Measurements from ENCODE around the gene ERCC2. TPM values are rescaled to one million over a fixed set of nuclear protein-coding genes. Genes with fewer than 3 reads are reported as not detected.

ERCC2 gene
- total RNA-seq, 1 experiment from 2014 or later, result 27.8 TPM

GRCh38 chr19:45327404-45328143 is 42.8 kb downstream of the ERCC2 start:
- no peak for TF ChIP-seq CTCF (IDR thresholded peaks at IDR 0.05; ENCODE audit: unreplicated experiment)
- Mint-ChIP-seq H3K4me1 (ENCODE audit: insufficient read depth, unreplicated experiment) (peaks cover 6% of the 10 kb centered on the region), H3K27ac (ENCODE audit: low read depth, unreplicated experiment) (no peak overlapping the region), H3K27me3 (ENCODE audit: insufficient read depth, unreplicated experiment) (no peaks in the 10 kb centered on the region), H3K4me3 (ENCODE audit: unreplicated experiment) (no peak overlapping the region), H3K9me3 (ENCODE audit: unreplicated experiment) (no peaks in the 10 kb centered on the region), H3K36me3 (ENCODE audit: insufficient read depth, unreplicated experiment) (no peaks in the 10 kb centered on the region)
- intact Hi-C loops (cut with micrococcal nuclease), result no loop called here
- no peak for DNase-seq (ENCODE audit: unreplicated experiment)
- POLR2A ChIA-PET, result interaction anchor here (0.5 to 1.8 kb wide), 3 partner anchors 11 to 31 kb away, joined by 3 to 5 read pairs (median 5); no protein-coding TSS in a partner anchor
- CTCF ChIA-PET, result interaction anchor here (0.7 to 3.7 kb wide), 2 partner anchors 11 to 91 kb away, joined by 3 to 16 read pairs; no protein-coding TSS in a partner anchor
- no TSS peak for BruUV-seq (replicated peaks)

- intact Hi-C loops (cut with micrococcal nuclease), result no loop called here
- TF ChIP-seq CTCF (IDR thresholded peaks at IDR 0.05; ENCODE audit: unreplicated experiment), result no peak
- ChIA-PET POLR2A (interaction anchor here (0.6 kb wide), 1 partner anchor 56 kb away, joined by 3 read pairs; no protein-coding TSS in a partner anchor), CTCF (no interaction called here)
- Mint-ChIP-seq H3K27me3 (ENCODE audit: insufficient read depth, unreplicated experiment) (no peaks in the 10 kb centered on the region), H3K36me3 (ENCODE audit: insufficient read depth, unreplicated experiment) (no peaks in the 10 kb centered on the region), H3K4me3 (ENCODE audit: unreplicated experiment) (no peak overlapping the region), H3K4me1 (ENCODE audit: insufficient read depth, unreplicated experiment) (peaks cover 6% of the 10 kb centered on the region), H3K27ac (ENCODE audit: low read depth, unreplicated experiment) (no peak overlapping the region), H3K9me3 (ENCODE audit: unreplicated experiment) (no peaks in the 10 kb centered on the region)
- no peak for DNase-seq (ENCODE audit: unreplicated experiment)
- BruUV-seq (replicated peaks), result no TSS peak
These were observed 45.9 kb downstream of the ERCC2 start for GRCh38 chr19:45324349-45324907.

GRCh38 chr19:45323671-45324081 is 46.7 kb downstream of the ERCC2 start:
- no peaks in the 10 kb centered on the region for H3K9me3 Mint-ChIP-seq (ENCODE audit: unreplicated experiment)
- ChIA-PET CTCF (no interaction called here), POLR2A (no interaction called here)
- H3K36me3 Mint-ChIP-seq (ENCODE audit: insufficient read depth, unreplicated experiment), result no peaks in the 10 kb centered on the region
- H3K4me1 Mint-ChIP-seq (ENCODE audit: insufficient read depth, unreplicated experiment), result peaks cover 6% of the 10 kb centered on the region
- BruUV-seq (replicated peaks), result no TSS peak
- no peak for DNase-seq (ENCODE audit: unreplicated experiment)
- H3K27ac Mint-ChIP-seq (ENCODE audit: low read depth, unreplicated experiment), result no peak overlapping the region
- H3K4me3 Mint-ChIP-seq (ENCODE audit: unreplicated experiment), result no peak overlapping the region
- TF ChIP-seq CTCF (IDR thresholded peaks at IDR 0.05; ENCODE audit: unreplicated experiment), result no peak
- no peaks in the 10 kb centered on the region for H3K27me3 Mint-ChIP-seq (ENCODE audit: insufficient read depth, unreplicated experiment)
- intact Hi-C loops (cut with micrococcal nuclease), result no loop called here

GRCh38 chr19:45322744-45323281 is 47.6 kb downstream of the ERCC2 start, which contains the start of gene CKM:
CKM (minus strand) TSS chr19:45322875; CDS start chr19:45319713, 3,162 bp downstream.
- no peaks in the 10 kb centered on the region for H3K36me3 Mint-ChIP-seq (ENCODE audit: insufficient read depth, unreplicated experiment)
- intact Hi-C loops (cut with micrococcal nuclease), result no loop called here
- H3K27ac Mint-ChIP-seq (ENCODE audit: low read depth, unreplicated experiment), result no peak within 1 kb of the TSS
- no peak for TF ChIP-seq CTCF (IDR thresholded peaks at IDR 0.05; ENCODE audit: unreplicated experiment)
- ChIA-PET CTCF (no interaction called here), POLR2A (no interaction called here)
- H3K9me3 Mint-ChIP-seq (ENCODE audit: unreplicated experiment), result no peaks in the 10 kb centered on the region
- no peak for DNase-seq (ENCODE audit: unreplicated experiment)
- BruUV-seq (replicated peaks), result no TSS peak
- peaks cover 7% of the 10 kb centered on the region for H3K27me3 Mint-ChIP-seq (ENCODE audit: insufficient read depth, unreplicated experiment)
- H3K4me1 Mint-ChIP-seq (ENCODE audit: insufficient read depth, unreplicated experiment), result peaks cover 6% of the 10 kb centered on the region
- H3K4me3 Mint-ChIP-seq (ENCODE audit: unreplicated experiment), result no peak within 1 kb of the TSS

Measured in MCF 10A (cell line).